ENCODE measurements around the gene HPSE2.

- TF ChIP-seq POLR2A (IDR thresholded peaks at IDR 0.05; ENCODE audit: low read depth, low read length) (no peak), POLR2AphosphoS5 (IDR thresholded peaks at IDR 0.05; ENCODE audit: low read depth, low read length) (no peak)
Measured at GRCh38 chr10:98433881-98434732, 801.5 kb downstream of the HPSE2 start.
